Natural killer cell (primary cell): ENCODE results near the gene TLL2. TPM values are rescaled to one million over a fixed set of nuclear protein-coding genes. Genes with fewer than 3 reads are reported as not detected.

ENCODE experiments used
- ATAC-seq, 3 donors: fragments of 150-1000 bp in 2 of 3; fragments of 200-7000 bp in 1 of 3; cut with Tn5 transposase; 1 replicate in 1 of 3; 2 replicates in 2 of 3; pipeline ENCODE4 v1.10.0; 2021; ENCODE audit warnings: mild to moderate bottlenecking in 2 of 3, moderate library complexity in 2 of 3
- DNase-seq, 2 donors: peaks; one replicate each; pipeline versions ENCODE4 v3.0.0 to v3.0.0-alpha.2; 2013 to 2021; ENCODE audit warnings: mixed read lengths in 1 of 2
- H3K27ac ChIP-seq: one replicate; pipeline ENCODE4 v1.5.1; 2013; ENCODE audit warnings: mild to moderate bottlenecking, low read length
- H3K27me3 ChIP-seq: one replicate; pipeline ENCODE4 v1.6.1; 2013; ENCODE audit warnings: low read length; ENCODE audit not compliant: control insufficient read depth, insufficient read depth
- H3K36me3 ChIP-seq: one replicate; pipeline ENCODE4 v1.6.1; 2013; ENCODE audit warnings: low read length; ENCODE audit not compliant: control insufficient read depth, insufficient read depth
- H3K4me1 ChIP-seq: one replicate; pipeline ENCODE4 v1.6.1; 2013; ENCODE audit warnings: low read length; ENCODE audit not compliant: control insufficient read depth, insufficient read depth
- H3K4me3 ChIP-seq: one replicate; pipeline ENCODE4 v1.5.1; 2013; ENCODE audit warnings: low read length
- H3K9me3 ChIP-seq: one replicate; pipeline ENCODE4 v1.6.1; 2013; ENCODE audit warnings: low read length; ENCODE audit not compliant: control insufficient read depth, insufficient read depth
- H3K27ac Mint-ChIP-seq, 2 donors: one replicate each; pipeline ENCODE4 v1.8.0; 2022; ENCODE audit warnings: mild to moderate bottlenecking in 2 of 2, mixed read lengths in 2 of 2, moderate library complexity in 1 of 2
- H3K27me3 Mint-ChIP-seq, 2 donors: one replicate each; pipeline ENCODE4 v1.8.0; 2022; ENCODE audit warnings: low read depth in 2 of 2, mixed read lengths in 2 of 2
- H3K36me3 Mint-ChIP-seq: one replicate; pipeline ENCODE4 v1.8.0; 2022; ENCODE audit warnings: mixed read lengths
- H3K4me1 Mint-ChIP-seq, 2 donors: one replicate each; pipeline ENCODE4 v1.8.0; 2022; ENCODE audit warnings: mixed read lengths in 2 of 2
- H3K4me3 Mint-ChIP-seq: one replicate; pipeline ENCODE4 v1.8.0; 2022; ENCODE audit warnings: mild to moderate bottlenecking, moderate library complexity, mixed read lengths
- H3K9me3 Mint-ChIP-seq, 2 donors: one replicate each; pipeline ENCODE4 v1.8.0; 2022; ENCODE audit warnings: mixed read lengths in 2 of 2
- WGBS: methylation state at CpG from one replicate; pipeline ENCODE4 v1.1.7; 2013; ENCODE audit warnings: missing lambda C conversion rate; ENCODE audit not compliant: insufficient coverage; 5-methylcytosine and 5-hydroxymethylcytosine counted together
- intact Hi-C: fragments of 100-400 bp; cut with micrococcal nuclease; formaldehyde crosslinking; loops from one replicate; pipeline ENCODE4 v1.14.2; 2022
- total RNA-seq, 4 donors: library from RNA; stranded (reverse); fragments of 120-200 nt in 1 of 4; gene quantifications; one replicate each; pipeline versions ENCODE4 v1.2.3 to v1.2.4, GENCODE V29; 2013 to 2022
- TF ChIP-seq, protein P1 (sequence below): fragments of 200-600 bp; IDR thresholded peaks from one replicate; pipeline ENCODE4 v1.8.0; 2022; ENCODE audit warnings: antibody characterized with exemption

Gene TLL2
- total RNA-seq, 3 donors from 2014 or later (not counting 1 experiment from before 2014, with no cell fraction given) = not detected

DNA sequence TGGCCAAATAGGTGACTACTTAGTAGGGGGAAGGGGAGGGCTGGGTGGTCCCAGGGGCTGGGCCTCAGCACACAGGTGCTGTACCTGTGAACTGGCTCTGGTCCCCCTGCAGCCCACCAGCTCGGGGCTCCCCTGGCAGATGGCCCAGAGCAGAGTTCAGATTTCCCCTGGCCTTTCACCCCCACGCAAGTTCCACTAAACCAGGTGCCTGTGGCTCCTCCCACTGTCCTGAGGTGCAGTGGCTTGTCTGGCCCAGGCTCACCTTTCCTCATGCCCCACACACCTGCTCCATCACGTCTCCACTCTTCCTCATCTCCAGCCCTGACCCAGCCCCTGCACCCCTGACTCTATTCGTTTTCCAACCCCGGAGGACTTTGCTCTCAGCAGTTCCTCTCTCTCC lies 107.6 kb downstream of the TLL2 start:
- no peaks in the 10 kb centered on the region for H3K4me1 Mint-ChIP-seq
- no peak overlapping the region for H3K27ac Mint-ChIP-seq

DNA sequence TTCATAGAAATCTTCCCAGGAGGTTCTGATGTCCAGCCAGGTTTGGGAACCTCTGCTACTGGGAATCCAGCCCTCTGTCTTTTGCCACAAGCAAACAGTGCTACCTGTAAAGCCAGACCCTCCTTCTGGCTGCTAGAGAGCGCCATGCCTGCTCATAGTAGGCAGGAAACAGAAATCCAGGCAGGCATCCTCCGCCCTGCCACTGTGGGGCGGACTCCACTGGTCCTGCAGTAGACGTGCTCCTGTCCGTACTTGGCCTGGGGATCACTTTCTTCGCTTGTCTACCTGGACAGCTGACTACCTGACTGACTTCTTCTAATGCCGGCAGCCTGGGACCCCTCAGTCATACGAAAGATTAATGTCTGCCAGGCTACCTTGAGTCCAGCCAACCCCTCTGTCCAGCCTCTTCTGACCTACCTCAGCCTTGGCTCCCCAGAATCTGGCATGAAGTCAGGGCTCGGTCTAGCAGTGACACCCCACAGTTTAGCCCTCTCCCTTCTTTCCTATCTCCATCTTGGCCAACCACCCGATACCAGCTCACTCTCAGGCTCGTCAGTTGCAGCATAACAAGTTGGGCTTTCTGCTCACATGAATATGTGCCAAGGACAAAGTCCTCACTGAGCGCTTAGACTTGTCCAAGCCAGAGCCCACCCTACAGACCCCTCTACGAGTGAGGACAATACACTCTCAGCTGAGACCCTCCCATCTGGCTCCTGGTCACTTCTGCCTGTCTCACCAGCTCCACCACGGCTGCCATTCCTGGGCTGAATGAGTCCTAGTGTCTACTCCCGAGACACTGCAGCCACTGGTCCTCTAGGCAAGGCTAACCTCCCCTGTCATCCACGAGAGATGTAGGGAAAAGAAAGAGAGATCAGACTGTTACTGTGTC lies 111.1 kb downstream of the TLL2 start:
- H3K27me3 Mint-ChIP-seq = peaks cover 33 to 59% of the 10 kb centered on the region in 2 donors

More for the DNA sequence above, 107.6 kb downstream of the TLL2 start:
- H3K27me3 Mint-ChIP-seq = peaks cover 26 to 48% of the 10 kb centered on the region in 2 donors
- Histone ChIP-seq H3K36me3 (no peaks in the 10 kb centered on the region), H3K27me3 (no peaks in the 10 kb centered on the region), H3K4me1 (no peaks in the 10 kb centered on the region), H3K4me3 (no peak overlapping the region), H3K27ac (no peak overlapping the region), H3K9me3 (no peaks in the 10 kb centered on the region)
- TF ChIP-seq, protein P1, sequence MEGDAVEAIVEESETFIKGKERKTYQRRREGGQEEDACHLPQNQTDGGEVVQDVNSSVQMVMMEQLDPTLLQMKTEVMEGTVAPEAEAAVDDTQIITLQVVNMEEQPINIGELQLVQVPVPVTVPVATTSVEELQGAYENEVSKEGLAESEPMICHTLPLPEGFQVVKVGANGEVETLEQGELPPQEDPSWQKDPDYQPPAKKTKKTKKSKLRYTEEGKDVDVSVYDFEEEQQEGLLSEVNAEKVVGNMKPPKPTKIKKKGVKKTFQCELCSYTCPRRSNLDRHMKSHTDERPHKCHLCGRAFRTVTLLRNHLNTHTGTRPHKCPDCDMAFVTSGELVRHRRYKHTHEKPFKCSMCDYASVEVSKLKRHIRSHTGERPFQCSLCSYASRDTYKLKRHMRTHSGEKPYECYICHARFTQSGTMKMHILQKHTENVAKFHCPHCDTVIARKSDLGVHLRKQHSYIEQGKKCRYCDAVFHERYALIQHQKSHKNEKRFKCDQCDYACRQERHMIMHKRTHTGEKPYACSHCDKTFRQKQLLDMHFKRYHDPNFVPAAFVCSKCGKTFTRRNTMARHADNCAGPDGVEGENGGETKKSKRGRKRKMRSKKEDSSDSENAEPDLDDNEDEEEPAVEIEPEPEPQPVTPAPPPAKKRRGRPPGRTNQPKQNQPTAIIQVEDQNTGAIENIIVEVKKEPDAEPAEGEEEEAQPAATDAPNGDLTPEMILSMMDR = no peak
- no peaks in the 10 kb centered on the region for H3K9me3 Mint-ChIP-seq
- 72% methylated on average over 5 of the region's 5 CpGs for WGBS
- DNase-seq (no peak), ATAC-seq (no peak)
- intact Hi-C loops = no loop called here
- H3K36me3 Mint-ChIP-seq = no peaks in the 10 kb centered on the region
- H3K4me3 Mint-ChIP-seq = no peak overlapping the region

DNA sequence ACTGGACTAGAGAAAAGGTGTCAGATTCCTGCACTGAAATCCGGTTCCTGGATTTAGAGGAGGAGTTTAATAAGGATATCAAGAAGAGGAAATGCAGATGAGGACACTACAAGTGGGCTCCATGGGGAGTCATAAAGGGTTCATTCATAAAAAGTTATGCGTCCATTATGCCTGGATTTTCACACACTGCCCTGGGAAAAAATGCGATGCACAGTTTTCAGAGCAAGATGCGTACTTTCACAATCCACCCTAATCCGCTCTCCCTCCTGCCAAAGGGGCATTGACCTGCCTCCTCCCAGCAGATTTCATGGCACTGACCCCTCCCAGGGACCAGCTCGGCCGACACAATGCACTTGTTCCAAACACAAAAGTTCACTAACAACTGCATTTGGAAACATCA lies 112.7 kb downstream of the TLL2 start:
- WGBS = 86% methylated on average over 7 of the region's 7 CpGs
- Mint-ChIP-seq H3K27ac (no peak overlapping the region), H3K36me3 (no peaks in the 10 kb centered on the region), H3K27me3 (peaks cover 26 to 52% of the 10 kb centered on the region in 2 donors), H3K4me3 (no peak overlapping the region), H3K4me1 (peaks cover 5 to 7% of the 10 kb centered on the region in 2 donors), H3K9me3 (no peaks in the 10 kb centered on the region)
- DNase-seq (no peak), ATAC-seq (no peak)
- TF ChIP-seq, protein P1 = no peak
- intact Hi-C loops = no loop called here
- H3K9me3 ChIP-seq = no peaks in the 10 kb centered on the region
- peaks cover 11% of the 10 kb centered on the region for H3K4me1 ChIP-seq
- no peaks in the 10 kb centered on the region for H3K36me3 ChIP-seq
- H3K27ac ChIP-seq = no peak overlapping the region
- H3K27me3 ChIP-seq = no peaks in the 10 kb centered on the region
- no peak overlapping the region for H3K4me3 ChIP-seq

More for the DNA sequence above, 111.1 kb downstream of the TLL2 start:
- DNase-seq (no peak), ATAC-seq (no peak)
- no peak overlapping the region for H3K4me3 ChIP-seq
- intact Hi-C loops = no loop called here
- no peaks in the 10 kb centered on the region for H3K27me3 ChIP-seq
- Mint-ChIP-seq H3K4me3 (no peak overlapping the region), H3K36me3 (no peaks in the 10 kb centered on the region), H3K27ac (no peak overlapping the region), H3K4me1 (no peaks in the 10 kb centered on the region), H3K9me3 (no peaks in the 10 kb centered on the region)
- no peaks in the 10 kb centered on the region for H3K4me1 ChIP-seq
- TF ChIP-seq, protein P1 = no peak
- H3K36me3 ChIP-seq = no peaks in the 10 kb centered on the region
- H3K27ac ChIP-seq = no peak overlapping the region
- H3K9me3 ChIP-seq = no peaks in the 10 kb centered on the region
- WGBS = 78% methylated on average over 16 of the region's 16 CpGs
